GM12872 (cell line): ENCODE measurements around the gene RBBP8NL.

Source experiments
- CTCF ChIP-seq: IDR thresholded peaks from 3 replicates; pipeline ENCODE4 v1.5.1; 2011; ENCODE audit warnings: low read depth, mild to moderate bottlenecking, low read length, moderate library complexity; ENCODE audit not compliant: insufficient read depth

Gene RBBP8NL

GRCh38 chr20:62410746-62411478, 16.4 kb downstream of the RBBP8NL start:
- no peak for TF ChIP-seq CTCF

- peak; percentile 61 for TF ChIP-seq CTCF
These were observed 17.2 kb downstream of the RBBP8NL start for GRCh38 chr20:62409931-62410745.

GRCh38 chr20:62409086-62409853, 18.1 kb downstream of the RBBP8NL start:
- no peak for TF ChIP-seq CTCF

GRCh38 chr20:62408640-62409039, 18.7 kb downstream of the RBBP8NL start:
- no peak for TF ChIP-seq CTCF

- no peak for TF ChIP-seq CTCF
These were observed 19.3 kb downstream of the RBBP8NL start for GRCh38 chr20:62408055-62408454.

- no peak for TF ChIP-seq CTCF
These were observed 19.9 kb downstream of the RBBP8NL start, which contains the start of gene CABLES2 for GRCh38 chr20:62407221-62407992. Gene CABLES2 (minus strand): TSS chr20:62407285. CDS start chr20:62407276, 9 bp downstream.
